ENCODE data around the gene PGM5. TPM values are rescaled to one million over a fixed set of nuclear protein-coding genes. Genes with fewer than 3 reads are reported as not detected.

PGM5 gene
- total RNA-seq, 1 donor from 2014 or later, result 0.79 TPM

- H3K36me3 ChIP-seq (ENCODE audit: control insufficient read depth, insufficient read depth, low read length), result no peaks in the 10 kb centered on the region
- H3K27me3 ChIP-seq (ENCODE audit: control insufficient read depth, insufficient read depth, low read length), result no peaks in the 10 kb centered on the region
- TF ChIP-seq, protein P1, sequence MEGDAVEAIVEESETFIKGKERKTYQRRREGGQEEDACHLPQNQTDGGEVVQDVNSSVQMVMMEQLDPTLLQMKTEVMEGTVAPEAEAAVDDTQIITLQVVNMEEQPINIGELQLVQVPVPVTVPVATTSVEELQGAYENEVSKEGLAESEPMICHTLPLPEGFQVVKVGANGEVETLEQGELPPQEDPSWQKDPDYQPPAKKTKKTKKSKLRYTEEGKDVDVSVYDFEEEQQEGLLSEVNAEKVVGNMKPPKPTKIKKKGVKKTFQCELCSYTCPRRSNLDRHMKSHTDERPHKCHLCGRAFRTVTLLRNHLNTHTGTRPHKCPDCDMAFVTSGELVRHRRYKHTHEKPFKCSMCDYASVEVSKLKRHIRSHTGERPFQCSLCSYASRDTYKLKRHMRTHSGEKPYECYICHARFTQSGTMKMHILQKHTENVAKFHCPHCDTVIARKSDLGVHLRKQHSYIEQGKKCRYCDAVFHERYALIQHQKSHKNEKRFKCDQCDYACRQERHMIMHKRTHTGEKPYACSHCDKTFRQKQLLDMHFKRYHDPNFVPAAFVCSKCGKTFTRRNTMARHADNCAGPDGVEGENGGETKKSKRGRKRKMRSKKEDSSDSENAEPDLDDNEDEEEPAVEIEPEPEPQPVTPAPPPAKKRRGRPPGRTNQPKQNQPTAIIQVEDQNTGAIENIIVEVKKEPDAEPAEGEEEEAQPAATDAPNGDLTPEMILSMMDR (IDR thresholded peaks at IDR 0.05; ENCODE audit: insufficient read depth, low read length, poor library complexity, severe bottlenecking), result no peak
- H3K4me3 ChIP-seq (ENCODE audit: low read depth, low read length), result no peak overlapping the region
- DNase-seq (ENCODE audit: low read depth), result no peak
These were observed 98.3 kb downstream of the PGM5 start for GRCh38 chr9:68454579-68455334.

DNA sequence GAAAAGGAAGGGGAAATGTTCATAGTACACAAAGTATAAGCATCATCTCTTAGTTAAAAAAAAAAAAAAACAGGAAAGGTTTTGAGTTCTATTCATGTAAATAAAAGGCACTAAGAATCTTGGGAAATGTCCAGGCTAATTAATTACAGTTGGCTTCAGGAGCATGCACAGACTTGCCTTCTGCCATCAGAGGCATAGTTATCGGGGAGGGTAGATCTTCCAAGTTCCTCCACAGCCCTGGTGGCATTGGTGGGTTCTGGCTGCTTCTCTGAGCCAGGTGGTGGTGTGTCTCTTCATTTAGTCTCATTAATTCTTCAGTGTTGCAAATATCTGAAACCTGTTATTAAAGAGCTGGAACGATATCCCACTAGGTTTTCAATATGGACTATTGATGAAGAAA, 99.0 kb downstream of the PGM5 start:
- TF ChIP-seq, protein P1 (IDR thresholded peaks at IDR 0.05; ENCODE audit: insufficient read depth, low read length, poor library complexity, severe bottlenecking), result no peak
- no peak for DNase-seq (ENCODE audit: low read depth)
- no peak overlapping the region for H3K4me3 ChIP-seq (ENCODE audit: low read depth, low read length)

DNA sequence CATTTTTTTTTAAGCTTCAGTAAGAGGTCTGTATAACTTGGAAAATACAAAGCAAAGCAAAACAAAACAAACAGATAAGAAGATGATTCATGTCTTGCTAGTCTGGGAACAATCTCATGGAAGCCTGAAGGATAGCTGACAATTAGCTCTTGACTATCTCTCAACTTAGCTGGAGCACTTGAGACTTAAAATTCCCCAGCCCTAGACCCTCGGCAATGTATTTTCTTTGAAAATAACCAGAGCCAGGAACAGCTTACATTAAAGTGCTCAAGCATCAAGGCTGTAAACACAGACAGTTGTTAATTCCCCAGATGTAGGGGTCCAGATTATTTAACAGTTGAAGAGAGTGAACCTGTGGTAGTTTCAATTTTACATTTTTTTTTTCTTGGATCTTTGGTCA, 101.4 kb downstream of the PGM5 start:
- TF ChIP-seq, protein P1 (IDR thresholded peaks at IDR 0.05; ENCODE audit: insufficient read depth, low read length, poor library complexity, severe bottlenecking), result no peak
- no peak for DNase-seq (ENCODE audit: low read depth)
- H3K4me3 ChIP-seq (ENCODE audit: low read depth, low read length), result no peak overlapping the region
- H3K27me3 ChIP-seq (ENCODE audit: control insufficient read depth, insufficient read depth, low read length), result no peaks in the 10 kb centered on the region
- H3K36me3 ChIP-seq (ENCODE audit: control insufficient read depth, insufficient read depth, low read length), result no peaks in the 10 kb centered on the region

More for the DNA sequence above, 99.0 kb downstream of the PGM5 start:
- H3K36me3 ChIP-seq (ENCODE audit: control insufficient read depth, insufficient read depth, low read length), result no peaks in the 10 kb centered on the region
- H3K27me3 ChIP-seq (ENCODE audit: control insufficient read depth, insufficient read depth, low read length), result no peaks in the 10 kb centered on the region

GRCh38 chr9:68458918-68459317, 102.5 kb downstream of the PGM5 start:
- DNase-seq (ENCODE audit: low read depth), result no peak
- H3K27me3 ChIP-seq (ENCODE audit: control insufficient read depth, insufficient read depth, low read length), result no peaks in the 10 kb centered on the region
- TF ChIP-seq, protein P1 (IDR thresholded peaks at IDR 0.05; ENCODE audit: insufficient read depth, low read length, poor library complexity, severe bottlenecking), result no peak
- no peak overlapping the region for H3K4me3 ChIP-seq (ENCODE audit: low read depth, low read length)
- no peaks in the 10 kb centered on the region for H3K36me3 ChIP-seq (ENCODE audit: control insufficient read depth, insufficient read depth, low read length)

DNA sequence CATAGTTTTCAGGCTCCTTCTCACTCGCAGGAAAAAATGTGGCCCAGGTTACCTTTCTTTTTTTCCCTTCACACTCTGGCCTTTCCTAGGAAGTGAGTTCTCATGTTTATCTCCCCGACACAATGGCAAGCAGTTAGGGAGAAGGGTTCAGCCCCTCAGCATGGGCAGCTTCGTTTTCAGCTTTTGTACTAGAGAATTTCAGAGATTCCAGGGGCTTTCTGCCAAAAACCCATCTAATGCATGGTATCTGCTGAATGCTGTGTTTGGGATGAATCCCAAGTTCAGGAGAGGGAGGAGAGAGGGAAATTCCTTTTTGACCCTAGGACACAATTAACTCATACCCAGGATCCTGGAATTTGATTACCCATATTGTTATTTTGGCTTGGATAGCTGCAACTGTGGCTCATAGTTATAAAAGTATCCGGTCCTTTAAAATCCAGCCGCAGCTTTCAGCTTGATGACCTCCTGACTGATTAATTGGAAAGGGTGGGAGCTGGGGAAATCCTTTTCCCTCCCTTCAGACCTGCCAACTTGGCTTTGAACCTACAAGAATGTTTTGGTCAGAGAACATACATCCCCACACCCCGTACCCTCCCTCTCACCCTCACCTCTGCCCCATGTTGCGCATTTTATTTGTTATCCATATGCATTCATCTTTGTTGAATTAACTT, 105.8 kb downstream of the PGM5 start:
- H3K36me3 ChIP-seq (ENCODE audit: control insufficient read depth, insufficient read depth, low read length), result no peaks in the 10 kb centered on the region

More for the DNA sequence above, 105.8 kb downstream of the PGM5 start:
- H3K4me3 ChIP-seq (ENCODE audit: low read depth, low read length), result no peak overlapping the region
- DNase-seq (ENCODE audit: low read depth), result no peak
- no peaks in the 10 kb centered on the region for H3K27me3 ChIP-seq (ENCODE audit: control insufficient read depth, insufficient read depth, low read length)
- TF ChIP-seq, protein P1 (IDR thresholded peaks at IDR 0.05; ENCODE audit: insufficient read depth, low read length, poor library complexity, severe bottlenecking), result no peak

All from kidney epithelial cell (primary cell).